ENCODE measurements around the gene AGAP4.
"Not testable (repeated sequence)": the region's sequence is repeated elsewhere in the genome, so short reads cannot be mapped to it uniquely, and the experiment has no call there.

Gene AGAP4

GRCh38 chr10:45847400-45847799, at the start of gene AGAP4:
AGAP4 (minus strand) TSS chr10:45847500; CDS start chr10:45847347, 153 bp downstream.
- not testable (repeated sequence) for DNase-seq

GRCh38 chr10:45890721-45891120, 43.4 kb upstream of the AGAP4 start:
- DNase-seq = not testable (repeated sequence)

- DNase-seq = not testable (repeated sequence)
These were observed 42.4 kb upstream of the AGAP4 start for GRCh38 chr10:45889539-45890230.

- not testable (repeated sequence) for DNase-seq
These were observed 35.6 kb upstream of the AGAP4 start for GRCh38 chr10:45882880-45883279.

GRCh38 chr10:45865404-45865803, 18.1 kb upstream of the AGAP4 start:
- DNase-seq = not testable (repeated sequence)

GRCh38 chr10:45864264-45864663, 17.0 kb upstream of the AGAP4 start:
- not testable (repeated sequence) for DNase-seq

GRCh38 chr10:45863632-45864031, 16.3 kb upstream of the AGAP4 start:
- not testable (repeated sequence) for DNase-seq

GRCh38 chr10:45857931-45858330, 10.6 kb upstream of the AGAP4 start:
- DNase-seq = not testable (repeated sequence)

GRCh38 chr10:45848467-45848866, 1.2 kb upstream of the AGAP4 start:
- not testable (repeated sequence) for DNase-seq

GRCh38 chr10:45822918-45823317, 24.4 kb downstream of the AGAP4 start:
- DNase-seq = not testable (repeated sequence)

- DNase-seq = not testable (repeated sequence)
These were observed 27.0 kb downstream of the AGAP4 start for GRCh38 chr10:45820107-45820830.

- no peak for DNase-seq
These were observed 27.7 kb downstream of the AGAP4 start for GRCh38 chr10:45819552-45819951.

GRCh38 chr10:45817912-45818311, 29.4 kb downstream of the AGAP4 start:
- no peak for DNase-seq

GRCh38 chr10:45817130-45817859, 30.0 kb downstream of the AGAP4 start:
- DNase-seq = no peak

- DNase-seq = not testable (repeated sequence)
These were observed 33.2 kb downstream of the AGAP4 start for GRCh38 chr10:45814146-45814545.

- DNase-seq = not testable (repeated sequence)
These were observed 34.3 kb downstream of the AGAP4 start for GRCh38 chr10:45812959-45813358.

- DNase-seq = no peak
These were observed 36.2 kb downstream of the AGAP4 start for GRCh38 chr10:45811075-45811474.

- no peak for DNase-seq
These were observed 37.5 kb downstream of the AGAP4 start for GRCh38 chr10:45809837-45810236.

- not testable (repeated sequence) for DNase-seq
These were observed 42.3 kb downstream of the AGAP4 start for GRCh38 chr10:45804996-45805395.

- DNase-seq = not testable (repeated sequence)
These were observed 44.0 kb downstream of the AGAP4 start for GRCh38 chr10:45803060-45804010.

- DNase-seq = not testable (repeated sequence)
These were observed 52.5 kb downstream of the AGAP4 start for GRCh38 chr10:45794761-45795160.

Data from stimulated activated naive CD4-positive, alpha-beta T cell treated with Interleukin-2 at 50 U/mL for 16 hours (primary cell).